GM12865 (cell line): ENCODE results near the gene LMNTD1.

Source experiments
- DNase-seq: peaks from one replicate; pipeline ENCODE4 v3.0.0; 2010; ENCODE audit warnings: low read depth
- H3K4me3 ChIP-seq: 2 replicates; pipeline ENCODE4 v1.5.1; 2011; ENCODE audit warnings: mild to moderate bottlenecking, low read depth, low read length, control low read depth
- CTCF ChIP-seq: IDR thresholded peaks from 2 replicates; pipeline ENCODE4 v1.5.1; 2011; ENCODE audit warnings: low read length, control low read depth, low read depth, inconsistent platforms; ENCODE audit not compliant: insufficient read depth; ENCODE audit errors: missing control alignments

LMNTD1 gene

DNA sequence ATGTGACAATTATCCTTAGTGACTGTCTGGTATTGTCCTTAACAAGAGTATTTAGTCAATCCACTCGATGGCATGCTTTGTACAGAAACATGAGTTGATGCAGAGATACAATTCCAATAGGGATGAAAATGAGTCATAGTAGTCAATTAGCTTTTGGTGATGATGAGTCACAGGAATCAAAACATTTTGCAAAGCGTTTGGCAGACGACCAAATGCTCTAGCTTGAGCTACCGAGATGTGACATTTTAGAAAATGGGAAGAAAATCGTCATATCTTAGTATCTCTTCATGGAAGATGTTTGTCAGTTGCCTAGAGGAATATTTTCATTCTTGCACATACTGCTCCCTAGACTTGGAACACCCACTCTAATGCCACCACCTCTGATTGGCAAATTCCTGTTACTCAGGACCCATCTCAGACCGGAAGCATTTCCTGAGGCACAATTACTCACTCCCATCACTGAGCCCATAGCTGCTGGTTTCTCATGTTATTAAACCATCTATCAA is 95.0 kb downstream of the LMNTD1 start:
- H3K4me3 ChIP-seq: no peak overlapping the region
- no peak for TF ChIP-seq CTCF
- no peak for DNase-seq

DNA sequence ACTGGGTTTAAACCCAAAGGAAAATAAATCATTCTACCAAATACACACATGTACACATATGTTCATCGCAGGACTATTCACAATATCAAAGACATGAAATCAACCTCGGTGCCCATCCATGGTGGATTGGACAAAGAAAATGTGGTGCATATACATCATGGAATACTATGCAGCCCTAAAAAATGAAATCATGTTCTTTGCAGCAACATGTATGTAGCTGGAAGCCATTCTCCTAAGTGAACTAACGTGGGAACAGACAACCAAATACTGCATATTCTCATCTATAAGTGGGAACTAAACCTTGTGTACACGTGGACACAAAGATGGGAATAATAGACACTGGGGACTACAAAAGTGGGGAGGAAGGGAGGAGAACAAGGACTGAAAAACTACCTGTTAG is 96.6 kb downstream of the LMNTD1 start:
- no peak for DNase-seq
- TF ChIP-seq CTCF: no peak
- H3K4me3 ChIP-seq: no peak overlapping the region

DNA sequence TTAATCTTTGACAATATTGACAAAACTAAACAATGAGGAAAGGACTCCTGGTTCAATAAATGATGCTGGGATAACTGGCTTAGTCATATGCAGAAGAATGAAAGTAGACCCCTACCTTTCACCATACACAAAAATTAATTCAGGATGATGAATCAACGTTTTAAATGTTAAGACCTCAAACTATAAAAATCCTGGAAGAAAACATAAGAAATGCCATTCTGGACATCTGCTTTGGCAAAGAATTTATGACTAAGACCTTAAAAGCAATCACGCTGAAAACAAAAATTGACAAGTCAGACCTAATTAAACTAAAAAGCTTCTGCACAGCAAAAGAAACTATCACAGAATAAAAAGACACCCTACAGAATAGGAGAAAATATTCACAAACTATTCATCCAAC is 97.4 kb downstream of the LMNTD1 start:
- TF ChIP-seq CTCF: no peak
- H3K4me3 ChIP-seq: no peak overlapping the region
- no peak for DNase-seq

DNA sequence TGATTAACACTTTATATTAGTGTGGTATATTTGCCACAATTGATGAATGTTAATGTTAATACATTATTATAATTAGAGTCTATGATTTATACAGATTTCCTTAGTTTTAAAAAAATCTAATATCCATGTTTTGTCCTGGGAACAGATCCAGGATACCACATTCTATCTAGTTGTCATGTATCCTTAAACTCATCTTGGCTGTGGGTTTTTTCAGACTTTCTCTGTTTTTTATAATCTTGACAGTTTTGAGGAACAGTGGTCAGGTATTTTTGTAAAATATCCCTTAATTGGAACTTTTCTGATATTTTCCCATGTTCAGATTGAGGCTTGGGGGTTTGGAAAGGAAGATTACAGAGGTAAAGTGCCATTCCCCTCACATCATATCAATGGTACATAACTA is 104.1 kb downstream of the LMNTD1 start:
- no peak overlapping the region for H3K4me3 ChIP-seq
- no peak for TF ChIP-seq CTCF
- no peak for DNase-seq

GRCh38 chr12:25447046-25447445 is 106.0 kb downstream of the LMNTD1 start:
- no peak for DNase-seq
- TF ChIP-seq CTCF: no peak
- no peak overlapping the region for H3K4me3 ChIP-seq

DNA sequence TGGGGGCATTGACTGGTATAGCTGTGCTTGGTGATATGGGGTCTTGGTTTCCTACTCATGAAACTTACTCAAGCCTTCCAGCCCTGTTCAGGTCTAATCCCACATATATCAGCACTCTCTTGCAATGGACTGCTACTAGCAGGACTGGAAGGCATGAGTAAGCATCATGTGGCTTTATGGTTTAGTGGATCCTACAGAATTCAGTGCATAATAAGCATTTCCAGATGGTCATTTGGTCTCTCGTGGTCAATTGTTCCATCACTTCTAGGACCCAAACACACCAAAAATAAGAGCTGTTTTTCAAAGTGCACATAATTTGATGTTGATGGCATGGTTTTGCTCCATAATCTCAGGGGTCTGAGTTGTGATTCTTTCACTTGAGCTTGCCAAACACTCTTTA is 114.4 kb downstream of the LMNTD1 start:
- H3K4me3 ChIP-seq: no peak overlapping the region
- no peak for DNase-seq
- no peak for TF ChIP-seq CTCF
